K562 (cell line): ENCODE measurements around the gene ORMDL3. TPM values are rescaled to one million over a fixed set of nuclear protein-coding genes. Genes with fewer than 3 reads are reported as not detected.

ENCODE experiments used
- ATAC-seq: fragments of 200-7000 bp; cut with Tn5 transposase; 3 replicates; pipeline ENCODE4 v1.9.1; 2020; ENCODE audit warnings: moderate library complexity
- BruUV-seq: library from RNA; stranded (reverse); fragments of 400-500 nt; replicated peaks from 2 replicates; lab custom pipeline; 2021; lab: Mats Ljungman, UMichigan
- CTCF ChIA-PET: fragments of 300-600 bp; formaldehyde crosslinking; extraction: SDS; loops from one replicate; lab custom pipeline; 2021; ENCODE audit warnings: low intra/inter-chr PET ratio; lab: Yijun Ruan, JAX
- POLR2A ChIA-PET: fragments of 300-600, 350-650 bp; sonication (Branson Sonifier 250); formaldehyde crosslinking; extraction: SDS; loops from one replicate; lab custom pipeline; 2021; ENCODE audit warnings: antibody characterized with exemption, inconsistent platforms; lab: Yijun Ruan, JAX
- DNase-seq, 4 experiments: peaks; one replicate each; pipeline versions ENCODE4 v3.0.0 to v3.0.0-alpha.2; 2011 to 2018; ENCODE audit warnings: low spot score in 3 of 4, mixed read lengths in 3 of 4; ENCODE audit errors: extremely low read depth in 1 of 4
- FAIRE-seq: peaks from 2 replicates; lab custom pipeline; 2011; peaks lifted over from hg19 to GRCh38; lab: Jason Lieb, UNC
- H2AFZ ChIP-seq: 2 replicates; pipeline ENCODE4 v1.6.0; 2011; ENCODE audit warnings: low read depth, low read length, control low read depth, inconsistent platforms
- H3K27ac ChIP-seq: fragments of 200-600 bp; 3 replicates; pipeline ENCODE4 v1.8.0; 2011; ENCODE audit warnings: low read depth, mild to moderate bottlenecking, control low read depth, inconsistent platforms, low read length, moderate library complexity, mixed read lengths; ENCODE audit errors: extremely low read depth
- H3K27me3 ChIP-seq, 2 experiments: fragments of 300-600 bp in 1 of 2; 2 replicates in 1 of 2; 3 replicates in 1 of 2; pipeline versions ENCODE4 v1.6.0 to v1.8.0; 2011; ENCODE audit warnings: inconsistent platforms in 2 of 2, low read length in 2 of 2, mild to moderate bottlenecking in 1 of 2, mixed read lengths in 1 of 2, moderate library complexity in 1 of 2; ENCODE audit not compliant: control insufficient read depth in 2 of 2, insufficient read depth in 2 of 2
- H3K36me3 ChIP-seq: fragments of 300-600 bp; 3 replicates; pipeline ENCODE4 v1.8.0; 2011; ENCODE audit warnings: mild to moderate bottlenecking, low read length, inconsistent platforms; ENCODE audit not compliant: control insufficient read depth, insufficient read depth
- H3K4me1 ChIP-seq, 2 experiments: fragments of 200-600 bp in 1 of 2; replicated peaks in 1 of 2; 2 replicates in 1 of 2; 3 replicates in 1 of 2; pipeline versions ENCODE4 v1.5.1 to v1.8.0; 2011; ENCODE audit warnings: inconsistent platforms in 2 of 2, low read length in 2 of 2, mild to moderate bottlenecking in 1 of 2, mixed read lengths in 1 of 2, moderate library complexity in 1 of 2; ENCODE audit not compliant: control insufficient read depth in 2 of 2, insufficient read depth in 2 of 2
- H3K4me2 ChIP-seq: 2 replicates; pipeline ENCODE4 v1.6.1; 2011; ENCODE audit warnings: low read length, control low read depth, inconsistent platforms, mixed read lengths; ENCODE audit not compliant: insufficient read depth
- H3K4me3 ChIP-seq: fragments of 200-600 bp; sonication (generic), shearing (Covaris generic); 2 replicates; pipeline ENCODE4 v1.5.1; 2016; ENCODE audit warnings: control low read depth, inconsistent platforms
- H3K79me2 ChIP-seq: fragments of 200-600 bp; 3 replicates; pipeline ENCODE4 v1.8.0; 2011; ENCODE audit warnings: low read length, inconsistent platforms; ENCODE audit not compliant: control insufficient read depth, insufficient read depth
- H3K9ac ChIP-seq, 2 experiments: 2 replicates each; pipeline versions ENCODE4 v1.6.0 to v1.6.1; 2011; ENCODE audit warnings: low read depth in 2 of 2, low read length in 2 of 2, control low read depth in 1 of 2, inconsistent platforms in 1 of 2, mild to moderate bottlenecking in 1 of 2, mixed read lengths in 1 of 2; ENCODE audit not compliant: insufficient read depth in 1 of 2
- H3K9me1 ChIP-seq: one replicate; pipeline ENCODE4 v1.6.0; 2011; ENCODE audit warnings: inconsistent platforms, mild to moderate bottlenecking, low read length, moderate library complexity; ENCODE audit not compliant: control insufficient read depth, insufficient read depth
- H3K9me3 ChIP-seq: replicated peaks from 2 replicates; pipeline ENCODE4 v1.5.1; 2011; ENCODE audit warnings: low read depth, low read length, inconsistent platforms; ENCODE audit not compliant: control insufficient read depth, insufficient read depth
- H4K20me1 ChIP-seq: replicated peaks from 2 replicates; pipeline ENCODE4 v1.6.1; 2011; ENCODE audit warnings: low read length, inconsistent platforms, mixed read lengths; ENCODE audit not compliant: control insufficient read depth, insufficient read depth
- ARID3A ChIP-seq: IDR thresholded peaks from 2 replicates; pipeline ENCODE4 v1.6.1; 2012; ENCODE audit warnings: low read depth, low read length, improper control_type of control experiment, borderline replicate concordance
- EP300 ChIP-seq: IDR thresholded peaks from 2 replicates; pipeline ENCODE4 v1.6.1; 2012; ENCODE audit warnings: low read length, improper control_type of control experiment
- GABPB1 ChIP-seq: sonication (generic); formaldehyde crosslinking; IDR thresholded peaks from 2 replicates; pipeline ENCODE4 v1.8.0; 2022; ENCODE audit warnings: mild to moderate bottlenecking, missing genetic modification reagents
- GATA2 ChIP-seq: sonication (generic); formaldehyde crosslinking; IDR thresholded peaks from 2 replicates; pipeline ENCODE4 v1.4.0; 2020; ENCODE audit warnings: mild to moderate bottlenecking, missing genetic modification reagents
- GATAD2A ChIP-seq: fragments of 450-650 bp; IDR thresholded peaks from 2 replicates; pipeline ENCODE4 v1.6.1; 2017
- KLF6 ChIP-seq: fragments of 250-450 bp; sonication (Bioruptor Pico); IDR thresholded peaks from 2 replicates; pipeline ENCODE4 v1.4.0; 2020; ENCODE audit warnings: mild to moderate bottlenecking, moderate library complexity, borderline replicate concordance
- LEF1 ChIP-seq: fragments of 450-650 bp; IDR thresholded peaks from 2 replicates; pipeline ENCODE4 v1.6.1; 2016; ENCODE audit warnings: mild to moderate bottlenecking
- MEIS2 ChIP-seq: fragments of 450-650 bp; IDR thresholded peaks from 2 replicates; pipeline ENCODE4 v1.6.1; 2014; ENCODE audit warnings: mild to moderate bottlenecking; ENCODE audit not compliant: partially characterized antibody
- PML ChIP-seq: IDR thresholded peaks from 2 replicates; pipeline ENCODE4 v1.6.1; 2012; ENCODE audit warnings: low read length, inconsistent platforms
- SMARCA4 ChIP-seq: fragments of 450-650 bp; IDR thresholded peaks from 2 replicates; pipeline ENCODE4 v1.6.1; 2016
- SRSF9 ChIP-seq: fragments of 200-400 bp; formaldehyde crosslinking; IDR thresholded peaks from 2 replicates; pipeline ENCODE4 v1.6.1; 2017; ENCODE audit warnings: low read depth, low read length, borderline replicate concordance
- U2AF1 ChIP-seq: fragments of 200-400 bp; formaldehyde crosslinking; optimal IDR thresholded peaks from 2 replicates; pipeline ENCODE3; 2017; ENCODE audit warnings: mild to moderate bottlenecking, low read depth, low read length, moderate library complexity
- XRCC5 ChIP-seq: fragments of 200-400 bp; formaldehyde crosslinking; IDR thresholded peaks from 2 replicates; pipeline ENCODE4 v1.6.1; 2017; ENCODE audit warnings: low read depth, mild to moderate bottlenecking, low read length
- ZBTB26 ChIP-seq: fragments of 450-650 bp; formaldehyde crosslinking; IDR thresholded peaks from 2 replicates; pipeline ENCODE4 v1.4.0; 2022; ENCODE audit warnings: missing genetic modification characterization
- ZNF175 ChIP-seq: fragments of 200-800 bp; sonication (Bioruptor generic); IDR thresholded peaks from 2 replicates; pipeline ENCODE4 v1.6.1; 2016; ENCODE audit warnings: low read depth, mild to moderate bottlenecking, missing genetic modification characterization, missing compliant biosample characterization
- ZNF212 ChIP-seq: fragments of 450-650 bp; formaldehyde crosslinking; IDR thresholded peaks from 2 replicates; pipeline ENCODE4 v1.4.0; 2020; ENCODE audit warnings: mild to moderate bottlenecking
- WGBS: fragments of 100-300 bp; shearing (Covaris generic); methylation state at CpG from one replicate; pipeline ENCODE4 v1.1.6; 2016; ENCODE audit warnings: low coverage, mixed read lengths; ENCODE audit not compliant: insufficient coverage; ENCODE audit errors: missing lambda C conversion rate; 5-methylcytosine and 5-hydroxymethylcytosine counted together
- in situ Hi-C: fragments of 300-500 bp; cut with MboI; formaldehyde crosslinking; loops from 4 replicates; pipeline ENCODE4 v1.15.0; 2018; ENCODE audit warnings: inconsistent platforms, mixed read lengths
- intact Hi-C: fragments of 100-400 bp; cut with micrococcal nuclease; formaldehyde crosslinking; loops from 2 replicates; pipeline ENCODE4 v1.14.2; 2022
- polyA plus RNA-seq, 8 experiments: library from polyadenylated mRNA; depleted of rRNA in 4 of 8; stranded (reverse) in 5 of 8; unstranded in 3 of 8; fragments of >200 nt; fragmentation: Nextera tagmentation in 2 of 8; fragmentation: Illumina TruSeq in 1 of 8; extraction: Ambion mirVana in 2 of 8; extraction: Trizol in 1 of 8; gene quantifications; 2 replicates each; pipeline versions ENCODE4 v1.2.1 to v1.2.3, GENCODE V29; 2011 to 2014; ENCODE audit warnings: inconsistent platforms in 1 of 8, missing spikeins in 1 of 8
- total RNA-seq, 7 experiments: library from RNA; depleted of rRNA in 6 of 7; stranded (reverse); fragments of >200 nt in 6 of 7; fragmentation: Illumina TruSeq in 2 of 7; extraction: Trizol in 2 of 7; gene quantifications; 2 replicates each; pipeline versions ENCODE4 v1.2.1 to v1.2.3, GENCODE V29; 2011 to 2021; ENCODE audit warnings: low replicate concordance in 1 of 7

Gene ORMDL3
- total and polyA plus RNA-seq, 9 of the 15 experiments (the other 6 are each of a cell fraction or from before 2014, with no cell fraction given): 2.7 to 57.4 (median 27.1) TPM

GRCh38 chr17:39973496-39973895, 46.1 kb upstream of the ORMDL3 start:
- WGBS: 77% methylated on average over 2 of the region's 2 CpGs

GRCh38 chr17:39972271-39972670, 44.9 kb upstream of the ORMDL3 start:
- intact Hi-C loops: no loop called here
- H4K20me1 ChIP-seq: no peaks in the 10 kb centered on the region
- ATAC-seq (peak; percentile 77), DNase-seq (peak in 2 of 4 experiments; percentile 51 to 57), FAIRE-seq (peak; percentile 35)
- no peaks in the 10 kb centered on the region for H3K9me1 ChIP-seq
- H3K4me1 ChIP-seq: peaks cover 17 to 19% of the 10 kb centered on the region in 2 experiments
- POLR2A ChIA-PET: interaction anchor here (0.6 to 2.7 kb wide), 4 partner anchors 8 to 15 kb away, joined by 3 to 16 read pairs (median 6); partner anchors contain the start of gene PSMD3
- peak overlapping the region; percentile 69 for H3K27ac ChIP-seq
- WGBS: 15% methylated on average over 3 of the region's 3 CpGs
- no peaks in the 10 kb centered on the region for H3K9me3 ChIP-seq
- no peaks in the 10 kb centered on the region for H3K79me2 ChIP-seq
- no TSS peak for BruUV-seq
- peak overlapping the region in 1 of 2 experiments; percentile 42; a peak in 2 of 4 replicates for H3K9ac ChIP-seq
- CTCF ChIA-PET: no interaction called here
- in situ Hi-C loops: no loop called here
- no peaks in the 10 kb centered on the region for H3K27me3 ChIP-seq
- H3K4me2 ChIP-seq: peak overlapping the region; percentile 42
- H3K4me3 ChIP-seq: peak overlapping the region; percentile 8; the same call in 1 of the 2 replicates
- peak overlapping the region; percentile 90 for H2AFZ ChIP-seq
- no peaks in the 10 kb centered on the region for H3K36me3 ChIP-seq
- TF ChIP-seq MEIS2: peak; percentile 63
- 0 out of 2 replicates have a peak, but pooled peaks have one; percentile 13 for TF ChIP-seq EP300
- TF ChIP-seq ARID3A: 0 out of 2 replicates have a peak, but pooled peaks have one; percentile 20
- TF ChIP-seq LEF1: peak; percentile 58; the same call in 1 of the 2 replicates
- TF ChIP-seq KLF6: no peak
- TF ChIP-seq ZBTB26 (CRISPR knock-in tag): no peak
- TF ChIP-seq PML: no peak
- TF ChIP-seq SMARCA4: peak; percentile 46; the same call in 1 of the 2 replicates
- no peak for TF ChIP-seq GATA2 (CRISPR knock-in tag)
- no peak for TF ChIP-seq ZNF175 (CRISPR knock-in tag)

More at GRCh38 chr17:39973496-39973895, 46.1 kb upstream of the ORMDL3 start:
- Histone ChIP-seq H3K27me3 (no peaks in the 10 kb centered on the region), H3K27ac (no peak overlapping the region), H4K20me1 (no peaks in the 10 kb centered on the region), H3K79me2 (no peaks in the 10 kb centered on the region), H2AFZ (no peak overlapping the region), H3K4me1 (peaks cover 17 to 19% of the 10 kb centered on the region in 2 experiments), H3K9me3 (no peaks in the 10 kb centered on the region), H3K4me3 (no peak overlapping the region), H3K9ac (no peak overlapping the region), H3K4me2 (no peak overlapping the region), H3K36me3 (no peaks in the 10 kb centered on the region), H3K9me1 (no peaks in the 10 kb centered on the region)
- intact Hi-C loops: no loop called here
- in situ Hi-C loops: no loop called here
- BruUV-seq: no TSS peak
- ChIA-PET CTCF (interaction anchor here (0.6 kb wide), 2 partner anchors 13 to 57 kb away, joined by 3 read pairs; no protein-coding TSS in a partner anchor), POLR2A (interaction anchor here (0.6 to 1.1 kb wide), 2 partner anchors 13 to 302 kb away, joined by 3 to 4 read pairs; no protein-coding TSS in a partner anchor)
- ATAC-seq: no peak
- FAIRE-seq: no peak
- TF ChIP-seq GABPB1 (CRISPR knock-in tag) (no peak), U2AF1 (no peak), ZNF212 (CRISPR knock-in tag) (no peak), XRCC5 (no peak), SRSF9 (no peak), GATAD2A (no peak)
- no peak for DNase-seq
